22Rv1 (cell line): ENCODE data around the gene GLRX2.

Experiments used
- CTCF ChIP-seq: fragments of 450-650 bp; IDR thresholded peaks from 2 replicates; pipeline ENCODE4 v1.5.1; 2017; ENCODE audit warnings: mild to moderate bottlenecking
- ZFX ChIP-seq: fragments of 450-650 bp; IDR thresholded peaks from 2 replicates; pipeline ENCODE4 v1.6.1; 2017; ENCODE audit warnings: antibody characterized with exemption, borderline replicate concordance

- TF ChIP-seq CTCF (no peak), ZFX (no peak)
Measured at GRCh38 chr1:193115629-193116227, 10.5 kb upstream of the GLRX2 start.
